ENCODE data around the gene GPC4. TPM values are rescaled to one million over a fixed set of nuclear protein-coding genes. Genes with fewer than 3 reads are reported as not detected.

GPC4 gene
- total and polyA plus RNA-seq, 8 donors: 3.0 to 15.3 (median 8.3) TPM

- Histone ChIP-seq H3K9me3 (no peaks in the 10 kb centered on the region), H3K36me3 (no peaks in the 10 kb centered on the region), H3K27ac (no peak overlapping the region), H3K27me3 (no peaks in the 10 kb centered on the region), H3K4me1 (no peaks in the 10 kb centered on the region), H3K4me3 (no peak overlapping the region)
- FAIRE-seq (no peak), DNase-seq (no peak), ATAC-seq (no peak)
- 63 to 75% methylated on average over 2 of the region's 2 CpGs for WGBS, 2 donors
- no peak for TF ChIP-seq CTCF (IDR thresholded peaks at IDR 0.05)
- intact Hi-C loops (cut with DNase I): no loop called here
These were observed 46.2 kb downstream of the GPC4 start for GRCh38 chrX:133369065-133369464.

GRCh38 chrX:133366735-133367134 is 48.6 kb downstream of the GPC4 start:
- FAIRE-seq: no peak
- no peak for DNase-seq
- no peak overlapping the region for H3K4me3 ChIP-seq
- no peak for TF ChIP-seq CTCF (IDR thresholded peaks at IDR 0.05)
- H3K4me1 ChIP-seq: no peaks in the 10 kb centered on the region
- no peaks in the 10 kb centered on the region for H3K36me3 ChIP-seq
- no peak overlapping the region for H3K27ac ChIP-seq
- no peaks in the 10 kb centered on the region for H3K9me3 ChIP-seq
- ATAC-seq: peak in 1 of 4 donors; percentile 23
- intact Hi-C loops (cut with DNase I): no loop called here
- H3K27me3 ChIP-seq: no peaks in the 10 kb centered on the region

- H3K4me3 ChIP-seq: no peak overlapping the region
- no peaks in the 10 kb centered on the region for H3K27me3 ChIP-seq
- no peak for DNase-seq
- no peak overlapping the region for H3K27ac ChIP-seq
- no peaks in the 10 kb centered on the region for H3K4me1 ChIP-seq
- peak in 1 of 4 donors; percentile 69 for ATAC-seq
- H3K36me3 ChIP-seq: no peaks in the 10 kb centered on the region
- intact Hi-C loops (cut with DNase I): no loop called here
- no peaks in the 10 kb centered on the region for H3K9me3 ChIP-seq
- whole genome bisulfite sequencing, 2 donors: 19 to 38% methylated on average over 1 of the region's 1 CpG
- no peak for TF ChIP-seq CTCF (IDR thresholded peaks at IDR 0.05)
- FAIRE-seq: no peak
These were observed 49.2 kb downstream of the GPC4 start for GRCh38 chrX:133365871-133366611.

GRCh38 chrX:133364865-133365264 is 50.4 kb downstream of the GPC4 start:
- ATAC-seq (no peak), DNase-seq (no peak), FAIRE-seq (peak; percentile 37)
- H3K27ac ChIP-seq: no peak overlapping the region
- no peaks in the 10 kb centered on the region for H3K36me3 ChIP-seq
- H3K4me1 ChIP-seq: no peaks in the 10 kb centered on the region
- TF ChIP-seq CTCF (IDR thresholded peaks at IDR 0.05): no peak
- H3K4me3 ChIP-seq: no peak overlapping the region
- H3K9me3 ChIP-seq: no peaks in the 10 kb centered on the region
- no peaks in the 10 kb centered on the region for H3K27me3 ChIP-seq
- intact Hi-C loops (cut with DNase I): no loop called here
- WGBS, 2 donors: 27 to 54% methylated on average over 1 of the region's 1 CpG

GRCh38 chrX:133364196-133364595 is 51.1 kb downstream of the GPC4 start:
- no peak for FAIRE-seq
- no peak for DNase-seq
- TF ChIP-seq CTCF (IDR thresholded peaks at IDR 0.05): no peak
- no peaks in the 10 kb centered on the region for H3K4me1 ChIP-seq
- H3K27ac ChIP-seq: no peak overlapping the region
- H3K4me3 ChIP-seq: no peak overlapping the region
- no peaks in the 10 kb centered on the region for H3K27me3 ChIP-seq
- H3K9me3 ChIP-seq: no peaks in the 10 kb centered on the region
- intact Hi-C loops (cut with DNase I): no loop called here
- no peaks in the 10 kb centered on the region for H3K36me3 ChIP-seq
- no peak for ATAC-seq
- 63 to 81% methylated on average over 1 of the region's 1 CpG for WGBS, 2 donors
